T47D (cell line): ENCODE measurements around the gene KBTBD3.
"Not testable (repeated sequence)": the region's sequence is repeated elsewhere in the genome, so short reads cannot be mapped to it uniquely, and the experiment has no call there.

Source experiments
- DNase-seq, 2 experiments: peaks; one replicate each; pipeline versions ENCODE4 v3.0.0 to v3.0.0-alpha.2; 2011 to 2012; ENCODE audit warnings: low read depth in 1 of 2, low spot score in 1 of 2
- JUND ChIP-seq: IDR thresholded peaks from 2 replicates; pipeline ENCODE4 v1.6.1; 2012; ENCODE audit warnings: low read depth
- in situ Hi-C: cut with HindIII; loops from 2 replicates; pipeline ENCODE4 v1.10.0; 2016; ENCODE audit warnings: low sequenced_read_pairs, low pct_unique_long_range_greater_than_20kb

The KBTBD3 gene

GRCh38 chr11:106011481-106011880, 65.7 kb downstream of the KBTBD3 start:
- no peak for DNase-seq
- TF ChIP-seq JUND = no peak
- in situ Hi-C loops = no loop called here

GRCh38 chr11:106003094-106003493, 74.1 kb downstream of the KBTBD3 start:
- in situ Hi-C loops, DNase-seq: not testable (repeated sequence)

- in situ Hi-C loops = no loop called here
- no peak for TF ChIP-seq JUND
- DNase-seq = no peak
Observed at GRCh38 chr11:106001304-106002012, 75.7 kb downstream of the KBTBD3 start.
